Measurements from ENCODE around the gene RNF7. TPM values are rescaled to one million over a fixed set of nuclear protein-coding genes. Genes with fewer than 3 reads are reported as not detected.

RNF7 gene
- polyA plus RNA-seq, 3 donors = 92.2 to 206 (median 187) TPM

GRCh38 chr3:141789281-141789680, 51.2 kb downstream of the RNF7 start:
- Histone ChIP-seq H3K9me3 (replicated peaks in 1 of 2; ENCODE audit: control insufficient read depth in 1 of 2, insufficient read depth in 1 of 2, low read length in 2 of 2) (no peaks in the 10 kb centered on the region), H3K36me3 (replicated peaks in 1 of 2; ENCODE audit: control insufficient read depth in 1 of 2, insufficient read depth in 2 of 2, low read length in 2 of 2) (no peaks in the 10 kb centered on the region), H3K4me1 (ENCODE audit: control insufficient read depth in 1 of 2, insufficient read depth in 2 of 2, low read length in 2 of 2) (peaks cover 0 to 3% of the 10 kb centered on the region in 2 donors), H3K27me3 (ENCODE audit: control insufficient read depth in 2 of 2, insufficient read depth in 2 of 2, low read length in 2 of 2) (no peaks in the 10 kb centered on the region), H3K27ac (ENCODE audit: low read depth in 1 of 2, low read length in 2 of 2) (no peak overlapping the region), H4K20me1 (ENCODE audit: insufficient read depth, low read length) (no peaks in the 10 kb centered on the region), H3K9ac (ENCODE audit: insufficient read depth, low read length, poor library complexity, severe bottlenecking) (no peak overlapping the region), H3K4me2 (replicated peaks; ENCODE audit: extremely low read depth, low read length, poor library complexity, severe bottlenecking) (no peak overlapping the region), H3K79me2 (ENCODE audit: insufficient read depth, low read length) (no peaks in the 10 kb centered on the region), H3K4me3 (replicated peaks in 1 of 3; ENCODE audit: low read depth in 2 of 3, low read length in 3 of 3) (no peak overlapping the region), H2AFZ (ENCODE audit: insufficient read depth, low read depth, low read length, poor library complexity, severe bottlenecking) (no peak overlapping the region)
- H3K27me3 Mint-ChIP-seq (ENCODE audit: low read depth in 3 of 3) = peaks cover 0 to 2% (median 1%) of the 10 kb centered on the region in 3 donors
- peaks cover 0 to 4% (median 3%) of the 10 kb centered on the region in 7 donors for H3K9me3 Mint-ChIP-seq
- H3K4me1 Mint-ChIP-seq = peaks cover 10% of the 10 kb centered on the region
- no peak for TF ChIP-seq CTCF (IDR thresholded peaks at IDR 0.05)
- intact Hi-C loops (cut with micrococcal nuclease) = no loop called here
- no peaks in the 10 kb centered on the region for H3K36me3 Mint-ChIP-seq
- DNase-seq = no peak
- no peak overlapping the region for H3K4me3 Mint-ChIP-seq
- 89% methylated on average over 2 of the region's 7 CpGs for WGBS (ENCODE audit: insufficient coverage)
- no peak overlapping the region for H3K27ac Mint-ChIP-seq

DNA sequence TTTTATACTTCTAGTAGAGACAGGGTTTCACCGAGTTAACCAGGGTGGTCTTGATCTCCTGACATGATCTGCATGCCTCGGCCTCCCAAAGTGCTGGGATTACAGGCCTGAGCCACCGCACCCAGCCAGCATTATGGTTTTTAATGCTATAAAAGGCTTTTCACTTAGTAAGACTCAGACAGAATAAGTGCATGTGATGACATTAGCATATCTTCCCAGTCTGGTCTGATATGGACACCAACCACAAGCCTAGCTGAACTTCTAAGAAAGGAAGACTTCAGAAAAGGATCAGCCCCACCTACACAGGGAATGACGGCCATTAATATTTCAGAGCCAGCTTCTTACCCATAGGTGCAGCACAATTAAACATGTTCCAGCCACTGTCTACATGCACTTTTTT, 52.1 kb downstream of the RNF7 start:
- intact Hi-C loops (cut with micrococcal nuclease) = loop anchor here (10.0 kb wide), 2 partner anchors 45 to 65 kb away; no protein-coding TSS in a partner anchor

More for the DNA sequence above, 52.1 kb downstream of the RNF7 start:
- Histone ChIP-seq H3K4me3 (replicated peaks in 1 of 3; ENCODE audit: low read depth in 2 of 3, low read length in 3 of 3) (no peak overlapping the region), H4K20me1 (ENCODE audit: insufficient read depth, low read length) (no peaks in the 10 kb centered on the region), H2AFZ (ENCODE audit: insufficient read depth, low read depth, low read length, poor library complexity, severe bottlenecking) (no peak overlapping the region), H3K27ac (ENCODE audit: low read depth in 1 of 2, low read length in 2 of 2) (no peak overlapping the region), H3K79me2 (ENCODE audit: insufficient read depth, low read length) (no peaks in the 10 kb centered on the region), H3K27me3 (ENCODE audit: control insufficient read depth in 2 of 2, insufficient read depth in 2 of 2, low read length in 2 of 2) (no peaks in the 10 kb centered on the region), H3K4me2 (replicated peaks; ENCODE audit: extremely low read depth, low read length, poor library complexity, severe bottlenecking) (no peak overlapping the region), H3K36me3 (replicated peaks in 1 of 2; ENCODE audit: control insufficient read depth in 1 of 2, insufficient read depth in 2 of 2, low read length in 2 of 2) (no peaks in the 10 kb centered on the region), H3K9ac (ENCODE audit: insufficient read depth, low read length, poor library complexity, severe bottlenecking) (no peak overlapping the region), H3K9me3 (replicated peaks in 1 of 2; ENCODE audit: control insufficient read depth in 1 of 2, insufficient read depth in 1 of 2, low read length in 2 of 2) (no peaks in the 10 kb centered on the region), H3K4me1 (ENCODE audit: control insufficient read depth in 1 of 2, insufficient read depth in 2 of 2, low read length in 2 of 2) (peaks cover 0 to 4% of the 10 kb centered on the region in 2 donors)
- H3K27me3 Mint-ChIP-seq (ENCODE audit: low read depth in 3 of 3) = peaks cover 0 to 5% (median 2%) of the 10 kb centered on the region in 3 donors
- no peak overlapping the region for H3K27ac Mint-ChIP-seq
- H3K4me3 Mint-ChIP-seq = no peak overlapping the region
- H3K9me3 Mint-ChIP-seq = peaks cover 0 to 4% (median 3%) of the 10 kb centered on the region in 7 donors
- 96% methylated on average over 2 of the region's 4 CpGs for WGBS (ENCODE audit: insufficient coverage)
- no peak for DNase-seq
- peaks cover 13% of the 10 kb centered on the region for H3K4me1 Mint-ChIP-seq
- TF ChIP-seq CTCF (IDR thresholded peaks at IDR 0.05) = no peak
- no peaks in the 10 kb centered on the region for H3K36me3 Mint-ChIP-seq

Measured in CD14-positive monocyte (primary cell).